DMS 273 (cell line): ENCODE results near the gene KCND1.
"Not testable (repeated sequence)": the region's sequence is repeated elsewhere in the genome, so short reads cannot be mapped to it uniquely, and the experiment has no call there.

Source experiments
- DNase-seq: peaks from one replicate; lab custom pipeline; 2025; ENCODE audit not compliant: unreplicated experiment; lab: John Stamatoyannopoulos, UW

Gene KCND1

GRCh38 chrX:48971249-48972219 lies at the start of gene KCND1:
TSS of gene KCND1 (minus strand) at chrX:48971844. CDS start at chrX:48970271, 1,573 bp downstream.
- DNase-seq, result peak; percentile 50

GRCh38 chrX:49019599-49020249 lies 48.1 kb upstream of the KCND1 start:
- DNase-seq, result no peak

GRCh38 chrX:49019050-49019449 lies 47.4 kb upstream of the KCND1 start:
- DNase-seq, result no peak

- DNase-seq, result no peak
Measured at GRCh38 chrX:49003696-49004095, 32.1 kb upstream of the KCND1 start.

- DNase-seq, result peak; percentile 96
Measured at GRCh38 chrX:49002091-49002935, 30.7 kb upstream of the KCND1 start, which contains the start of gene GRIPAP1. TSS of gene GRIPAP1 (minus strand) at chrX:49002264. CDS start at chrX:49002229, 35 bp downstream.

GRCh38 chrX:49001521-49002090 lies 30.0 kb upstream of the KCND1 start:
- peak; percentile 72 for DNase-seq

- no peak for DNase-seq
Measured at GRCh38 chrX:49000636-49001035, 29.0 kb upstream of the KCND1 start.

- DNase-seq, result no peak
Measured at GRCh38 chrX:48999030-48999429, 27.4 kb upstream of the KCND1 start.

GRCh38 chrX:48998391-48998790 lies 26.7 kb upstream of the KCND1 start:
- no peak for DNase-seq

GRCh38 chrX:48997865-48998264 lies 26.2 kb upstream of the KCND1 start:
- DNase-seq, result no peak

GRCh38 chrX:48997455-48997854 lies 25.8 kb upstream of the KCND1 start:
- DNase-seq, result no peak

GRCh38 chrX:48996969-48997368 lies 25.3 kb upstream of the KCND1 start:
- DNase-seq, result no peak

- no peak for DNase-seq
Measured at GRCh38 chrX:48992341-48992740, 20.7 kb upstream of the KCND1 start.

GRCh38 chrX:48989483-48989882 lies 17.8 kb upstream of the KCND1 start:
- DNase-seq, result no peak

GRCh38 chrX:48983896-48984295 lies 12.3 kb upstream of the KCND1 start:
- no peak for DNase-seq

- no peak for DNase-seq
Measured at GRCh38 chrX:48983081-48983480, 11.4 kb upstream of the KCND1 start.

- no peak for DNase-seq
Measured at GRCh38 chrX:48981178-48981577, 9.5 kb upstream of the KCND1 start.

- DNase-seq, result not testable (repeated sequence)
Measured at GRCh38 chrX:48980341-48980740, 8.7 kb upstream of the KCND1 start.

GRCh38 chrX:48978226-48978625 lies 6.6 kb upstream of the KCND1 start:
- no peak for DNase-seq

- no peak for DNase-seq
Measured at GRCh38 chrX:48976086-48976485, 4.4 kb upstream of the KCND1 start.

- no peak for DNase-seq
Measured at GRCh38 chrX:48975541-48975940, 3.9 kb upstream of the KCND1 start.
